Upper lobe of left lung (tissue), 4 donors: ENCODE data around the gene SIK3.

Experiments used
- EP300 ChIP-seq, 4 donors: sonication (generic); formaldehyde crosslinking; IDR thresholded peaks; one replicate each; pipeline ENCODE4 v1.5.1; 2017; ENCODE audit warnings: antibody characterized with exemption in 4 of 4, control low read depth in 2 of 4
- POLR2A ChIP-seq, 4 donors: fragments of 450-650 bp; IDR thresholded peaks; one replicate each; pipeline ENCODE4 v1.5.1; 2016 to 2017; ENCODE audit warnings: antibody characterized with exemption in 4 of 4, mild to moderate bottlenecking in 2 of 4
- POLR2AphosphoS5 ChIP-seq, 2 donors: sonication (generic); formaldehyde crosslinking; IDR thresholded peaks; one replicate each; pipeline ENCODE4 v1.5.1; 2017; ENCODE audit warnings: antibody characterized with exemption in 2 of 2
- TF ChIP-seq, protein P1 (sequence below), 6 experiments: fragments of 450-650 bp in 4 of 6; fragments of 200-600 bp in 2 of 6; sonication (generic) in 2 of 6; IDR thresholded peaks; one replicate each; pipeline ENCODE4 v1.5.1; 2016 to 2019; ENCODE audit warnings: antibody characterized with exemption in 6 of 6

DNA sequence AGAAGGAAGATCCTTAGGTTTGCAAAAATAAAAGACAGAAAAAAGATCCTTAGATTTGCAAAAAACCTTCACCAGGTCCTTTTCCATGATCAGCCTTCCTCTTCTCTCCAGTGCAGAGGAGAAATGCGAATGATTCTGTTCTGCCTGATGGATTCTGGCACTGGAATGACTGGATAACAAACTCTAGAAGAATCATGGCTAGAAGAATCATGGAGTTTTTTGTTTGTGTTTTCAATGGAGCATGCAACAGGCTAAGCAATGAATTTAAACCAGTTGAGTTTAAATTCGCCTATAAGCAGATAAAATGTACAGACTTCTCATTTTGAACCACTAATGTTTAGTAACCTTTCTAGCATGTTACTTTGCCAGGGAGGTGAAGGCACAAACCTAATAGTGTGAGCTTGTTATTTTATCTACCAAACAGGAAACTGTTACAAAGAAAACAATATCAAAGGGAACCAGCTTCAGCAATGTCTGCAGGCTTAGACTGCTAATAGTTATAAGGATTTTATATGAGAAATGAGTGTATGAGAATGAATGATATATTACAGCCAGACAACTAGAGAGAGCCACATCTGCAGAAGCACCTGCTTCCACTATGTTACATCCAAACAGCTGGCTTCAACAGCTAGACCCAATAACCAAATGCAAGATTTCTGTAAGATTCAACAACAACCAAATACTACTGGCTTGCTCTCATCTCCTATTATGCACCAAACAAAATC is 196.1 kb downstream of the SIK3 start:
- TF ChIP-seq POLR2AphosphoS5 (IDR thresholded peaks at IDR 0.05) (no peak), POLR2A (IDR thresholded peaks at IDR 0.05) (no peak), EP300 (IDR thresholded peaks at IDR 0.05) (no peak)
- TF ChIP-seq, protein P1, sequence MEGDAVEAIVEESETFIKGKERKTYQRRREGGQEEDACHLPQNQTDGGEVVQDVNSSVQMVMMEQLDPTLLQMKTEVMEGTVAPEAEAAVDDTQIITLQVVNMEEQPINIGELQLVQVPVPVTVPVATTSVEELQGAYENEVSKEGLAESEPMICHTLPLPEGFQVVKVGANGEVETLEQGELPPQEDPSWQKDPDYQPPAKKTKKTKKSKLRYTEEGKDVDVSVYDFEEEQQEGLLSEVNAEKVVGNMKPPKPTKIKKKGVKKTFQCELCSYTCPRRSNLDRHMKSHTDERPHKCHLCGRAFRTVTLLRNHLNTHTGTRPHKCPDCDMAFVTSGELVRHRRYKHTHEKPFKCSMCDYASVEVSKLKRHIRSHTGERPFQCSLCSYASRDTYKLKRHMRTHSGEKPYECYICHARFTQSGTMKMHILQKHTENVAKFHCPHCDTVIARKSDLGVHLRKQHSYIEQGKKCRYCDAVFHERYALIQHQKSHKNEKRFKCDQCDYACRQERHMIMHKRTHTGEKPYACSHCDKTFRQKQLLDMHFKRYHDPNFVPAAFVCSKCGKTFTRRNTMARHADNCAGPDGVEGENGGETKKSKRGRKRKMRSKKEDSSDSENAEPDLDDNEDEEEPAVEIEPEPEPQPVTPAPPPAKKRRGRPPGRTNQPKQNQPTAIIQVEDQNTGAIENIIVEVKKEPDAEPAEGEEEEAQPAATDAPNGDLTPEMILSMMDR (IDR thresholded peaks at IDR 0.05), result no peak
